H9 (cell line): ENCODE data around the gene ZNF35. TPM values are rescaled to one million over a fixed set of nuclear protein-coding genes. Genes with fewer than 3 reads are reported as not detected.

Experiments used
- DNase-seq: peaks from one replicate; pipeline ENCODE4 v3.0.0-alpha.2; 2017
- H2AFZ ChIP-seq: one replicate; pipeline ENCODE4 v1.6.1; 2013; ENCODE audit warnings: mild to moderate bottlenecking, low read length, control low read depth, moderate library complexity
- H2AK5ac ChIP-seq: 2 replicates; pipeline ENCODE4 v1.6.1; 2013; ENCODE audit warnings: low read length, control low read depth, mixed read lengths; ENCODE audit not compliant: insufficient read length
- H2BK120ac ChIP-seq: one replicate; pipeline ENCODE4 v1.6.1; 2013; ENCODE audit warnings: low read depth, mild to moderate bottlenecking, low read length, control low read depth, inconsistent platforms; ENCODE audit not compliant: poor library complexity, severe bottlenecking
- H2BK12ac ChIP-seq: 2 replicates; pipeline ENCODE4 v1.6.1; 2013; ENCODE audit warnings: low read length, control low read depth, mixed read lengths, low read depth; ENCODE audit not compliant: insufficient read length
- H2BK15ac ChIP-seq: 2 replicates; pipeline ENCODE4 v1.6.1; 2013; ENCODE audit warnings: low read depth, low read length, control low read depth
- H2BK20ac ChIP-seq: one replicate; pipeline ENCODE4 v1.6.1; 2013; ENCODE audit warnings: low read depth, mild to moderate bottlenecking, low read length, control low read depth, inconsistent platforms; ENCODE audit not compliant: poor library complexity, severe bottlenecking
- H2BK5ac ChIP-seq: 2 replicates; pipeline ENCODE4 v1.6.1; 2013; ENCODE audit warnings: low read length, control low read depth, mixed read lengths; ENCODE audit not compliant: insufficient read length
- H3K14ac ChIP-seq: 2 replicates; pipeline ENCODE4 v1.6.1; 2013; ENCODE audit warnings: low read length, control low read depth; ENCODE audit not compliant: insufficient read depth
- H3K18ac ChIP-seq: 2 replicates; pipeline ENCODE4 v1.6.1; 2013; ENCODE audit warnings: low read depth, mild to moderate bottlenecking, mixed read lengths, low read length, control low read depth; ENCODE audit not compliant: insufficient read length
- H3K23ac ChIP-seq: 2 replicates; pipeline ENCODE4 v1.6.1; 2013; ENCODE audit warnings: low read length, control low read depth, mixed read lengths, low read depth; ENCODE audit not compliant: insufficient read length
- H3K23me2 ChIP-seq: 2 replicates; pipeline ENCODE4 v1.6.1; 2013; ENCODE audit warnings: low read depth, mild to moderate bottlenecking, mixed read lengths, low read length, control low read depth; ENCODE audit not compliant: insufficient read length, poor library complexity, severe bottlenecking
- H3K27ac ChIP-seq: 2 replicates; pipeline ENCODE4 v1.5.1; 2013; ENCODE audit warnings: low read length, control low read depth, mixed read lengths, low read depth; ENCODE audit not compliant: insufficient read length
- H3K27me3 ChIP-seq: 2 replicates; pipeline ENCODE4 v1.6.1; 2013; ENCODE audit warnings: low read length, control low read depth, inconsistent platforms; ENCODE audit not compliant: insufficient read depth
- H3K4ac ChIP-seq: 2 replicates; pipeline ENCODE4 v1.6.1; 2013; ENCODE audit warnings: low read depth, mild to moderate bottlenecking, control low read depth, inconsistent platforms, low read length, moderate library complexity
- H3K4me1 ChIP-seq: 2 replicates; pipeline ENCODE4 v1.6.1; 2013; ENCODE audit warnings: low read length, control low read depth, inconsistent platforms; ENCODE audit not compliant: insufficient read depth
- H3K4me2 ChIP-seq: 2 replicates; pipeline ENCODE4 v1.6.1; 2013; ENCODE audit warnings: low read length, control low read depth, mixed read lengths; ENCODE audit not compliant: insufficient read length, insufficient read depth
- H3K56ac ChIP-seq: 2 replicates; pipeline ENCODE4 v1.6.1; 2013; ENCODE audit warnings: low read depth, mild to moderate bottlenecking, mixed read lengths, low read length, control low read depth; ENCODE audit not compliant: insufficient read length
- H3K79me1 ChIP-seq: 2 replicates; pipeline ENCODE4 v1.6.1; 2013; ENCODE audit warnings: low read depth, mild to moderate bottlenecking, moderate library complexity, low read length, control low read depth, inconsistent platforms; ENCODE audit not compliant: insufficient read depth, poor library complexity, severe bottlenecking
- H3K79me2 ChIP-seq: 2 replicates; pipeline ENCODE4 v1.6.1; 2013; ENCODE audit warnings: low read length, control low read depth, inconsistent platforms; ENCODE audit not compliant: insufficient read depth
- H3K9ac ChIP-seq: 2 replicates; pipeline ENCODE4 v1.6.1; 2013; ENCODE audit warnings: low read length, control low read depth, mixed read lengths; ENCODE audit not compliant: insufficient read length; ENCODE audit errors: extremely low read depth
- H3K9me3 ChIP-seq: one replicate; pipeline ENCODE4 v1.6.1; 2013; ENCODE audit warnings: low read depth, low read length, inconsistent platforms; ENCODE audit not compliant: control insufficient read depth
- H3T11ph ChIP-seq: one replicate; pipeline ENCODE4 v1.6.1; 2013; ENCODE audit warnings: mild to moderate bottlenecking, low read length, control low read depth, inconsistent platforms
- H4K20me1 ChIP-seq: one replicate; pipeline ENCODE4 v1.6.1; 2013; ENCODE audit not compliant: control insufficient read depth, insufficient read length, insufficient read depth
- H4K5ac ChIP-seq: 2 replicates; pipeline ENCODE4 v1.6.1; 2013; ENCODE audit warnings: low read depth, mild to moderate bottlenecking, mixed read lengths, low read length, control low read depth; ENCODE audit not compliant: insufficient read length
- H4K8ac ChIP-seq: replicated peaks from 2 replicates; pipeline ENCODE4 v1.6.1; 2013; ENCODE audit warnings: low read length, control low read depth, mixed read lengths, low read depth; ENCODE audit not compliant: insufficient read length
- H4K91ac ChIP-seq: 2 replicates; pipeline ENCODE4 v1.6.1; 2013; ENCODE audit warnings: low read depth, mild to moderate bottlenecking, moderate library complexity, mixed read lengths, low read length, control low read depth; ENCODE audit not compliant: insufficient read length
- H3K27ac Mint-ChIP-seq, 3 experiments: 2 replicates in 2 of 3; 3 replicates in 1 of 3; pipeline ENCODE4 v1.8.0; 2020 to 2021; ENCODE audit warnings: mixed read lengths in 3 of 3, mild to moderate bottlenecking in 1 of 3, moderate library complexity in 1 of 3
- H3K27me3 Mint-ChIP-seq: 2 replicates; pipeline ENCODE4 v1.8.0; 2021; ENCODE audit warnings: low read depth, mild to moderate bottlenecking, moderate library complexity, mixed read lengths
- H3K36me3 Mint-ChIP-seq, 3 experiments: 2 replicates in 2 of 3; 3 replicates in 1 of 3; pipeline ENCODE4 v1.8.0; 2020 to 2021; ENCODE audit warnings: low read depth in 3 of 3, mixed read lengths in 3 of 3; ENCODE audit not compliant: insufficient read depth in 1 of 3
- H3K4me1 Mint-ChIP-seq, 2 experiments: 2 replicates each; pipeline ENCODE4 v1.8.0; 2020; ENCODE audit warnings: mixed read lengths in 2 of 2
- H3K4me3 Mint-ChIP-seq, 2 experiments: 2 replicates in 1 of 2; 3 replicates in 1 of 2; pipeline ENCODE4 v1.8.0; 2020 to 2021; ENCODE audit warnings: mild to moderate bottlenecking in 2 of 2, mixed read lengths in 2 of 2, moderate library complexity in 1 of 2
- H3K9me3 Mint-ChIP-seq, 2 experiments: 2 replicates in 1 of 2; 3 replicates in 1 of 2; pipeline ENCODE4 v1.8.0; 2020; ENCODE audit warnings: mild to moderate bottlenecking in 2 of 2, mixed read lengths in 2 of 2, moderate library complexity in 1 of 2
- WGBS: extraction: QIAGEN DNeasy Blood & Tissue Kit; methylation state at CpG from one replicate; pipeline ENCODE4 v1.1.7; 2013; ENCODE audit warnings: missing lambda C conversion rate, low lambda C conversion rate, mixed read lengths; ENCODE audit not compliant: insufficient read length; ENCODE audit errors: extremely low coverage; 5-methylcytosine and 5-hydroxymethylcytosine counted together
- total RNA-seq: library from RNA; stranded (reverse); gene quantifications from 2 replicates; pipeline ENCODE4 v1.2.1, GENCODE V29; 2021
- TF ChIP-seq, protein P1 (sequence below): fragments of 200-600 bp; sonication (generic); conservative IDR thresholded peaks from 3 replicates; pipeline ENCODE4 v1.8.0; 2021; ENCODE audit warnings: antibody characterized with exemption, mild to moderate bottlenecking

Gene ZNF35
- total RNA-seq, 1 experiment from 2014 or later, result 27.3 TPM

DNA sequence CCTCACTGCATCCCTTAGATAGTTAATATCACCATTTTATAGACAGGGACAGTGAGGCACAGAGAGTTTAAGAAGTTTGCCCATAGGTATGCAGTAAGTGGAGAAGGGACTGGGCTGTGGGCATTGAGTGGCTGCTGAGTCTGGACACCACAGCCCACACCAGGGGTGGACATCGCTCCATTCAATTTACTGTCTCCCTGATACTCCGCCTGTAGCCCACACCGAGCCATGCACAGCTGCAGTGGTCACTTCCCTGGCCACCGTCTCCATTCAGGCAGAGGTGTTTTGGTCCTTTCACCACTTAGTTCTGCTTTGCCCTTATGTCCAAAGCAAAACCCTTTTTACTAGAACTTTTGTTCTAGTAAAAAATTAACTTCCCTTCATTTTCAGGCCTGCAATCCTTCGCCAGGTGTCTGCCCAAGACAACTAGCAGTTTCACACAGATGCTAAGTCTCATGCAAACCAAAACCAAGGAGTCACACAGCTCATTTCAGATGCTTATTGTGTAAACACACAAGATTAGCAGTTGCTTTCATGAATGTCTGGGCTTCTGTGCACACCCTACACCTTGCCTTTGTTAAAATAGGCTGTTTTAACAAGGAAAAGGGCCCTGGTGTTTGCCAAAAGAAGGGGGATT, 30.1 kb downstream of the ZNF35 start:
- no peaks in the 10 kb centered on the region for H3K79me1 ChIP-seq
- no peak overlapping the region for H3K27ac Mint-ChIP-seq
- no peaks in the 10 kb centered on the region for H3K23me2 ChIP-seq
- no peak overlapping the region for H4K5ac ChIP-seq
- H3K27me3 ChIP-seq, result no peaks in the 10 kb centered on the region
- no peak overlapping the region for H3K4me2 ChIP-seq
- WGBS, result no CpG with 5 or more reads among the region's 5 CpGs
- peaks cover 4 to 11% of the 10 kb centered on the region in 2 experiments; a peak in 3 of 4 replicates for H3K4me1 Mint-ChIP-seq
- H4K91ac ChIP-seq, result no peak overlapping the region
- DNase-seq, result no peak
- H3K9me3 Mint-ChIP-seq, result peaks cover 24 to 32% of the 10 kb centered on the region in 2 experiments
- H3K4me3 Mint-ChIP-seq, result no peak overlapping the region
- H3K23ac ChIP-seq, result no peak overlapping the region
- H4K20me1 ChIP-seq, result no peaks in the 10 kb centered on the region
- no peaks in the 10 kb centered on the region for H3K79me2 ChIP-seq
- peaks cover 14 to 32% (median 16%) of the 10 kb centered on the region in 3 experiments for H3K36me3 Mint-ChIP-seq
- H2BK5ac ChIP-seq, result no peak overlapping the region
- no peak overlapping the region for H3K4ac ChIP-seq
- H3K27me3 Mint-ChIP-seq, result peaks cover 7% of the 10 kb centered on the region
- H4K8ac ChIP-seq, result no peak overlapping the region
- no peak overlapping the region for H3T11ph ChIP-seq
- TF ChIP-seq, protein P1, sequence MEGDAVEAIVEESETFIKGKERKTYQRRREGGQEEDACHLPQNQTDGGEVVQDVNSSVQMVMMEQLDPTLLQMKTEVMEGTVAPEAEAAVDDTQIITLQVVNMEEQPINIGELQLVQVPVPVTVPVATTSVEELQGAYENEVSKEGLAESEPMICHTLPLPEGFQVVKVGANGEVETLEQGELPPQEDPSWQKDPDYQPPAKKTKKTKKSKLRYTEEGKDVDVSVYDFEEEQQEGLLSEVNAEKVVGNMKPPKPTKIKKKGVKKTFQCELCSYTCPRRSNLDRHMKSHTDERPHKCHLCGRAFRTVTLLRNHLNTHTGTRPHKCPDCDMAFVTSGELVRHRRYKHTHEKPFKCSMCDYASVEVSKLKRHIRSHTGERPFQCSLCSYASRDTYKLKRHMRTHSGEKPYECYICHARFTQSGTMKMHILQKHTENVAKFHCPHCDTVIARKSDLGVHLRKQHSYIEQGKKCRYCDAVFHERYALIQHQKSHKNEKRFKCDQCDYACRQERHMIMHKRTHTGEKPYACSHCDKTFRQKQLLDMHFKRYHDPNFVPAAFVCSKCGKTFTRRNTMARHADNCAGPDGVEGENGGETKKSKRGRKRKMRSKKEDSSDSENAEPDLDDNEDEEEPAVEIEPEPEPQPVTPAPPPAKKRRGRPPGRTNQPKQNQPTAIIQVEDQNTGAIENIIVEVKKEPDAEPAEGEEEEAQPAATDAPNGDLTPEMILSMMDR, result no peak
- no peak overlapping the region for H3K56ac ChIP-seq
- H3K18ac ChIP-seq, result no peak overlapping the region
- no peak overlapping the region for H2AFZ ChIP-seq
- H2BK120ac ChIP-seq, result no peak overlapping the region
- no peak overlapping the region for H3K27ac ChIP-seq
- H2AK5ac ChIP-seq, result no peak overlapping the region
- no peak overlapping the region for H2BK20ac ChIP-seq
- no peaks in the 10 kb centered on the region for H3K4me1 ChIP-seq
- no peak overlapping the region for H2BK15ac ChIP-seq
- H3K14ac ChIP-seq, result no peak overlapping the region
- no peaks in the 10 kb centered on the region for H3K9me3 ChIP-seq
- H2BK12ac ChIP-seq, result no peak overlapping the region
- no peak overlapping the region for H3K9ac ChIP-seq
